D721Med (cell line): ENCODE data around the gene CDH23.

Experiments used
- DNase-seq: peaks from one replicate; pipeline ENCODE4 v3.0.0; 2011; ENCODE audit warnings: low spot score; ENCODE audit not compliant: insufficient read length
- FAIRE-seq: peaks from 2 replicates; lab custom pipeline; 2011; peaks lifted over from hg19 to GRCh38; lab: Jason Lieb, UNC
- CTCF ChIP-seq: IDR thresholded peaks from 2 replicates; pipeline ENCODE4 v1.5.1; 2012; ENCODE audit warnings: mild to moderate bottlenecking, control low read depth; ENCODE audit not compliant: insufficient read depth; ENCODE audit errors: missing control alignments

CDH23 gene

GRCh38 chr10:71581376-71581775 is 184.7 kb downstream of the CDH23 start:
- DNase-seq (no peak), FAIRE-seq (no peak)
- no peak for TF ChIP-seq CTCF

GRCh38 chr10:71582019-71582418 is 185.3 kb downstream of the CDH23 start:
- DNase-seq (no peak), FAIRE-seq (no peak)
- no peak for TF ChIP-seq CTCF

- FAIRE-seq (no peak), DNase-seq (no peak)
- TF ChIP-seq CTCF, result no peak
These were observed 186.1 kb downstream of the CDH23 start for GRCh38 chr10:71582506-71583475.

- no peak for TF ChIP-seq CTCF
- no peak for FAIRE-seq
These were observed 187.7 kb downstream of the CDH23 start for GRCh38 chr10:71584461-71584860.

GRCh38 chr10:71584902-71585563 is 188.3 kb downstream of the CDH23 start:
- TF ChIP-seq CTCF, result no peak
- DNase-seq, result no peak
- FAIRE-seq, result no peak

More at GRCh38 chr10:71584461-71584860, 187.7 kb downstream of the CDH23 start:
- DNase-seq, result no peak

GRCh38 chr10:71585564-71586290 is 189.0 kb downstream of the CDH23 start:
- TF ChIP-seq CTCF, result no peak
- FAIRE-seq (no peak), DNase-seq (no peak)
